T follicular helper cell (primary cell): Measurements from ENCODE around the gene FOLR2.
"Not testable (repeated sequence)": the region's sequence is repeated elsewhere in the genome, so short reads cannot be mapped to it uniquely, and the experiment has no call there.

Source experiments
- DNase-seq: peaks from one replicate; pipeline ENCODE4 v3.0.0-alpha.2; 2020; ENCODE audit warnings: low read depth

FOLR2 gene

DNA sequence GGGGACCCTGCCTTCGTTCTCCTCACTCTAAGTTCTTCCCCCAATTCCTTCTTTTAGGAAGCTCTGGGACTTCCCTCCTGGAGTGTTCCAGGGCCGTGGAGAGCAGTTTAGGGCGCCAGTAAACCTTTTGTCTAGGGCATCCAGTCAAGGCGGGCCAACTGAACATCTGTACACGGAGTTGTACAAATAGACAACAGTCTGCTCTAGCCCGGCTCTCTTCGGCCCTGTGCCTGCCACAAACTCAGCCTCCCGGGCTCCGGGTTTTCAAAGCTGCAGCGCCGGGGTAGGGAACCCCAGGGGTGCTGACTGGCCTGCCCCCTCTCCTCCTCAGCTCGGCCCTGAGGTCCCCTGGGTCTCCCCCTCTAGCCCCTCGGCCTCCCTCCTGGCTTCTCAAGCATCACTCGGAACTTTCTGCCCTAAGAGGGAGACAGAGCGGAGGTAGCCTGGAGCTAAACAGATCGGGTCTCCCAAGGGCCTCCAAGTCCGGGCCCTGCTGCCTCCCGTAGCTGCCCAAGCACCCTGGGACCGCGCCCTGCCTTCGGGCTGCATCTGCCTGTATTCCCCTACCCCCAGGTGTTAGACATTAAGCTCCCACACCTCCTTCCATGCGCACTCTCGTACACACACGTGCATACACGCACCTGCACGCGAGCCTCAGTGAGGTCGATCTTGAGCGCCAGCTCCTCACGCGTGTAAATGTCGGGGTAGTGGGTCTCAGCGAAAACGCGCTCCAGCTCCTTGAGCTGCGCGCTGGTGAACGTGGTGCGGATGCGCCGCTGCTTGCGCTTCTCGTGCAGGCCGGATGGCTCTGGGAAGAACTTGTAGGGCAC, 24.1 kb downstream of the FOLR2 start:
- no peak for DNase-seq

- no peak for DNase-seq
Observed at GRCh38 chr11:72241291-72241781, 24.7 kb downstream of the FOLR2 start.

- no peak for DNase-seq
Observed at GRCh38 chr11:72242141-72242540, 25.5 kb downstream of the FOLR2 start.

DNA sequence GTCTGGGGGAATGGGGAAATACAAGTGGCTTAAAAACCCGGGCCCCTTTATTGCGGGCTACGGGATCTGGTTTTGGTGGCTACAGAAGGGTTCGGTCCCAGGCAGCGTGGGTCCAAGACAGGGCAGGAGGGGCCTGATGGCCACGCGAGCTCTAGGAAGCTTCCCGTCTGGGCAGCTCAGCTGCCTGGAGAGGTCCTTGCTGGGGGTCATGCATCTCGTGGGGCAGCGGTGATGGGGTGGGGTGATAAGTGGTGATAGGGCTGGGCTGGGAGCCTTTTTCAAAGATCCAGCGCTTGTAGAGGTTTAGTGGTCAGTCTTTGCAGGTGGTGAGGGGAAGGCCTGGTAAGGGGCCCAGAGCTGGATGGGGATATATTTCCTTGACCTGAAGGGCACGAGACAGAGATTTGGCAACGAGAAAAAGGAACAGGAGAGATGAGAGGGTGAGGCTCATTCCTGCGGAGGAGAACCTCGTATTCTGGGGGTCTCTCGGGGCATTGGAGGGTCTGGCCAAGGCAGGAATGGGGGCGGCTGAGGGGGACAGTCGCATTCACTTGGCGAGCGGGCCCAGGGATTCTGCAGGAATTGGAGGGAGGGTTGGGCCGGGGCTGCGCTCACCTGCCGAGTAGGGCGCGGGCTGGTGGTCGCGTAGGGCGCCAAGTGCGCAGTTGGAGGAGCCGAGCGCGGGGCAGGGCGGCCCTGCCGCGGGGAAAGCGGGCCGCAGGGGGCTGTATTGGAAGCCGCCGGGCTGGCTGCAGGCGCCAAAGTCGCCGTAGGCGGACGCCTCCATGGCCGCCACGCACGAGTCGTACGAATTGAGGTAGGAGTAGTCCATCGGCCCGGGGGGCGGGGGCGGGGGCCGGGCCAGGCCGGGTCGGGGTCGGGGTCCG, 26.8 kb downstream of the FOLR2 start:
- DNase-seq: no peak

DNA sequence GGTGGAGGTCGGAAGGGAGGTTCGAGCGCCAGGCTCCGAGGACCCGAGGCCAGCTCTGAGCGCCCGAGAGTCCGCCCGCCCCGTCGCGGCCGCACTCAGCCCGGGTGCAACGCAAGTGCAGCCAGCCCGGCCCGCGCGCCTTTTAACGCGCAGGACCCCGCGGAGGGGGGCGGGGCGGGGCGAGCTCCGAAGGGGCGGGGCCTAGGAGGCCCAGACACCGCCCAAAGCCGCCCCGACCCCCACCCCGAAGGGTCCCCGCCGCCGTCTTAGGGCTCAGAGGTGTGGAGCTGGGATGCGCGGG, 27.4 kb downstream of the FOLR2 start, which contains the start of gene PHOX2A:
PHOX2A (minus strand) TSS at position 117 of the 301 bp plus-strand sequence. CDS start 172 bp downstream, outside the sequence.
- DNase-seq: no peak

DNA sequence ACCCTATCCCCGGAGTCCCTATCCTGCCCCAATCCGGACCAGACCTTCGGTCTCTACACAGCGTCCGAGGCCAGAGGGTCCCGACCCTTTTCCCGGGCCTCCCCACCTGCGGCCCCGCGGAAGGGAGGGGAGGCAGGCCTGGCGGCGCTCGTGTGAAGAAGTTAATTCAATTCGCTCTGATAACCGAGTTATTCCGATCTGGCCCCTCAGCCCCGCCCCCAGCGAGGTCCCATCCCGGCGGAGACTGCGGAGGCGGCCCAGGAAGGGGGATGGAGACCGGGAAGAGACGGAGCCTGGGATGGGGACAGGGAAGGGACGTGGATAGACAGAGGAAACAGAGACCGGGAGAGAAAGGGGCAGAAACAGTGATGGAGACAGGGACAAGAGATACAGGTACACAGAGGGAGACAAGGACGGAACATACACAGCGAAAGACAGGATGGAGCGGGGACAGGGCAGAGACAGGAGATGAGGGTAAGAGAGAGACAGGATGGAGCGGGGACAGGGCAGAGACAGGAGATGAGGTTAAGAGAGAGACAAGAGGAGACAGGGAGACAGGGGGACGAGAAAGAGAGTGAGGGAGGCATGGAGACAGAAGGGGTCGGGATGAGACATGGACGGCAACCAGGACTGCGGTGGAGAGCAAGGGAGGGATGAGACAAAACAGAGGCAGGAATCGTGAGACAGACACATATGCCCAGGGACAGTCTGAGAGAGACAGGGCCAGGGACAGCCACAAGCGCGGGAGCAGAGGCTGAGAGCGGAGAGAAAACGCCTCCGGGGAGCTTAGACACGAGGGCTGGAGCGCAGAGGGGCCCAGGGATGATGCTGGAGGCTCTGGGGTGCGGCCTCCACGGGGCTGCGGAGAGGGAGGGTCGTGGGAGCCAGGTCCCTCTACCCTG, 28.0 kb downstream of the FOLR2 start:
- DNase-seq: no peak

DNA sequence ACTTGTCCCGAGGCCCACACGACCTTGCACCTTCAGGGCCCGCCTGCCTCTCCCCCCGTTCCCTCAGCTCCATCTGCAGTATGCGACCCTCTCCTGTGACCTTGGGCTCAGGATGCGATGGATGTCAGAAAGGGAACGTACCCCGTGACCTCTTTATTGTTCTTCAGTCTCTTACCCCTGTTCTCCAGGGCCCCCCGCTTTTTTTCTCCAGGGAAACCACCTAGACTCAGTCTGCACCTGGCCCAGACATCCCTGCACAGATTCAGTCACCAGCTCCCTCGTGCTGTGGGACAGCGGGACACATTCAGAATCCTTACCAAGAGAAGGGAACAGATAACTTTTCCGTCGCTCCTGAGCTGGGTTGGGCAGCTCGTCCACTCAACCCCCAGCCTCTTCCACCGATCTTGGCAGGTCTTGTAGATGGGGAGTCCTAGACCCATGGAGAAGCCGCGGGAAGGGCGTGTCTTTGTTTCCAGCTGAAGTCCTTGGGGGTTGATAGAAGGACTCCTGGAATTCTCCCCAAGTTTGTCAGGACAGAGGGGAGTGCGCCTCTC, 28.7 kb downstream of the FOLR2 start:
- DNase-seq: no peak

- DNase-seq: no peak
Observed at GRCh38 chr11:72247584-72247983, 31.0 kb downstream of the FOLR2 start.

DNA sequence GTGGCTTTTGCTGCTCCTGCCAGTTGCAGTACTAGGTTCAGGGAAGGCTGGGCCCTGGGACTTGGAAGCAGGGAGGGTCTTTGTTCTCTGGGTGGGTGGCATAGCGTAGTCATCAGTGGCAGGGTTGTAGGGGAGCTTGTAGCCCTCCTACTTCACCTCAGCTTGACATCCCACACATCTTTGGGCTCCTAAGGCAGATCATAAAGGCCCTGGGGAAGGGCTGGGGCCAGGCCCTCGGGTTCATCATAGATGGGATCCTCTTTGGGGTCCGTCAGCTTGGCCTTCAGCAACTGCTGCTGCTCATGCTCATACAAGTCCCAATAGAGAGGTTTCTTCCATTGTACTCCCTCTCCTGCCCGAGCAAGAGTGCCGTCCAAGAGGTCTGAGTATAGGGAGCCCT, 33.4 kb downstream of the FOLR2 start:
- DNase-seq: no peak

DNA sequence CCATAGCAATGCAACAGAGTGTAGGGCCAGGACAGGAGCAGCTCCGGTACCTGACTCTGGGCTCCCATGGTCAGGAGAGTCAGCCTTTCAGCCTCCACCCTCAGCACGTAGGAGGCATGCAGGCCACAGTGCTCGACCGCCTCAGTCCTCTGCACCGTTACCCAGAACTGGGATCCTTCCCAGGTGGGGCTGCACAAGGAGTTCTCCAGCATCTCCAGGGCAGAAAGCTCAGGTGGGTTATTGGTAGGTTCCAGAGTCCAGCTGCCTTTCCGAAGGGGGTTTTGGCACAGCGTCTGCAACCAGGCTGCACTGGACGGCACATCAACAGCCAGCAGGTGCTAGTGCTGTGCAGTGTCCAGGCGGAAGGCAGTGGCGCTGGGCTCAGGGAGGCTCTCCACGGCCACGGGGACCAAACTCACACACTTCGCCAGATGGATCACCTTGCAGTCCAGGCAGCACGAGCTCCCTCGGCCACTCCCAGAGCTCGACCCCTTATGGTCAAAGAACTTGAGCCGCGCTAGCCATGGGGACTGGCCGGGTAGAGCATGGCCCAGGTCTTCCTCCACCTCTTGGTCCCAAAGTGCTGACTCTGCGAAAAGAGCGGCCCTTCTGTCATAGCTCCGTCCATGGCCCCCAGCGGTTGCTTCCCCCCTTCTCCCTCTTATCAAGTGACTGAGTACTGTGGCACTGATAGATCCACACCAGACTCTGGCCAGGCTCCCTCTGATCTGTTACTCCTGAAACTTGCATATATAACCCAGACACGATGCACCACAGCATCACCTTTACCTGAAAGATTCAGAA, 34.3 kb downstream of the FOLR2 start:
- no peak for DNase-seq

DNA sequence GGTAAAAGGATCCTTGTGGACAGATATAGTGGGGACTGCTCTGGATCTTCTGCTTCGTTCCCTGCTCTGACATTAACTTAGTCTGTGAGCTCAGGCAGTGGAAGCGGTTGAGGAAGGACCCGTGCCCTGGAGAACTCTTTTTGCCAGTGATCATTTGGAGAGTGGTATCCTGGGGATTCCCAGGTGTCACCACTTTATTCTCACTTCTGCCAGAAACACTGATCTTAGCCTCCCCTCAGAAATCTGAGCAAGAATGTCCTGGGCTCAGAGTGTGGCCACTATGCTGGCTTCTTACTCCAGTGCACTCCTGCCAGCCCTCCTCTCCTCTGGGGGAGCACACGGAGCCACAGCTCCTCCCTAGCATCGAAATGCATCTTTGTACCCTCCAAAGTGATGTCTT, 35.0 kb downstream of the FOLR2 start:
- DNase-seq: no peak

- no peak for DNase-seq
Observed at GRCh38 chr11:72253392-72253791, 36.8 kb downstream of the FOLR2 start.

DNA sequence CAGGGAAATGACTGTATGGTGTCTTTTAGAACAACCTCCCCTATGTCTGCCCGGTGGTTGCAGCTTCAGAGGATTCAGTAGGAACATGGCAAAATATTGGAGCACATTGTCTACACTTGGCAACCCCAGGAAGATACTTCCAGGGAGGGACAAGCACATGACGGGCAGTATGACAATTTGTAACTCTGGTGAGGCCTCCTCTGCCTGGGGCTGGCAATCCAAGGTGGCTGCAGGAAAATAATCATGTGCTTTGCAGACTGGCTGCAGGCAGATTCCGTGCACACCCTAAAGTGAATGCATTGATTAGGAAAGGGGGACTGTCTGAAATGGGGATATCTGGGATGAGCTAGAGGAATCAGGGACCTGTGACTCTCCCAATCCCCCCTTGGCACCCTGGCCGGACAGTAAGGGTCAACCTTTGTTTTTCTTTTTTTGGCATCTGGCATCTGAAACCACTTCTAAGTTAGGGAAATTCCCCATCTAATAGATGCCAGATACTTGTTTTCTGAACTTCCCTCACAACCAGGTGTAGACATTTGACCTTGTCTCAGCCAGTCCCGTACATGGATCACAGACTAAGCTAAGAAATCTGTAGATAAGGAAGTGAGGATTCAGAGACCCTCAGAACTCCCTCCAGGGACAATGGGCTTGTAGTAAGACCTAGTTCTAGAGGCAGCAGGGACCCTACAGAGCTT, 37.9 kb downstream of the FOLR2 start:
- no peak for DNase-seq

- DNase-seq: no peak
Observed at GRCh38 chr11:72257570-72257969, 41.0 kb downstream of the FOLR2 start.

- DNase-seq: no peak
Observed at GRCh38 chr11:72259490-72259889, 42.9 kb downstream of the FOLR2 start.

GRCh38 chr11:72260574-72260973, 44.0 kb downstream of the FOLR2 start:
- DNase-seq: no peak

- DNase-seq: no peak
Observed at GRCh38 chr11:72263361-72263760, 46.8 kb downstream of the FOLR2 start.

GRCh38 chr11:72265951-72266350, 49.4 kb downstream of the FOLR2 start:
- no peak for DNase-seq

- not testable (repeated sequence) for DNase-seq
Observed at GRCh38 chr11:72266960-72267359, 50.4 kb downstream of the FOLR2 start.
